GM10248 (cell line): ENCODE results near the gene EXOC8.

Experiments
- CTCF ChIA-PET: fragments of 300-600 bp; sonication (Branson Sonifier 250); formaldehyde crosslinking; extraction: SDS; loops from one replicate; lab custom pipeline; 2021; ENCODE audit warnings: antibody characterized with exemption; lab: Yijun Ruan, JAX
- POLR2A ChIA-PET: fragments of 350-650 bp; sonication (Branson Sonifier 250); formaldehyde crosslinking; extraction: SDS; loops from one replicate; lab custom pipeline; 2020; ENCODE audit warnings: antibody characterized with exemption; lab: Yijun Ruan, JAX
- DNase-seq: peaks from one replicate; pipeline ENCODE4 v3.0.0; 2012; ENCODE audit errors: extremely low spot score
- TF ChIP-seq, protein P1 (sequence below): IDR thresholded peaks from 2 replicates; pipeline ENCODE4 v1.5.1; 2012; ENCODE audit warnings: mild to moderate bottlenecking, low read depth; ENCODE audit errors: extremely low read depth, missing control alignments, control extremely low read depth

The EXOC8 gene

DNA sequence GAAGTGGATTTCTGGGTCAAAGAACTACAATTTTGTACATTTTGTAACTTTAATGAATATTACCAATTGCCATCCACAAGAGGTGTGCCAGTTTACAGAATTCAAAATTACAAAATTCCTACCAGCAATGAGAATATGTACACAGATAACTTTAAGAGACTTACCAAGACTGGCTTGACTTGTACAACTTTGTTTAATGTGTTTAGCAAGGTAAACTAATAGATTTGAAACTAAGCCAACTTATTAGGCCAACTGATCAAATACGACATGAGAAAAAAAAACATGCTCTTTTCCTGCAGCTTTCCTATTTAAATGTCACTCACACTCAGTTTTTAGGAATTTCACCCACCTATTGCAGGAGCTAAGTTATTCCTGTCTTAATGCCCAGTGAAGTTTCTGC, 11.4 kb downstream of the EXOC8 start:
- TF ChIP-seq, protein P1, sequence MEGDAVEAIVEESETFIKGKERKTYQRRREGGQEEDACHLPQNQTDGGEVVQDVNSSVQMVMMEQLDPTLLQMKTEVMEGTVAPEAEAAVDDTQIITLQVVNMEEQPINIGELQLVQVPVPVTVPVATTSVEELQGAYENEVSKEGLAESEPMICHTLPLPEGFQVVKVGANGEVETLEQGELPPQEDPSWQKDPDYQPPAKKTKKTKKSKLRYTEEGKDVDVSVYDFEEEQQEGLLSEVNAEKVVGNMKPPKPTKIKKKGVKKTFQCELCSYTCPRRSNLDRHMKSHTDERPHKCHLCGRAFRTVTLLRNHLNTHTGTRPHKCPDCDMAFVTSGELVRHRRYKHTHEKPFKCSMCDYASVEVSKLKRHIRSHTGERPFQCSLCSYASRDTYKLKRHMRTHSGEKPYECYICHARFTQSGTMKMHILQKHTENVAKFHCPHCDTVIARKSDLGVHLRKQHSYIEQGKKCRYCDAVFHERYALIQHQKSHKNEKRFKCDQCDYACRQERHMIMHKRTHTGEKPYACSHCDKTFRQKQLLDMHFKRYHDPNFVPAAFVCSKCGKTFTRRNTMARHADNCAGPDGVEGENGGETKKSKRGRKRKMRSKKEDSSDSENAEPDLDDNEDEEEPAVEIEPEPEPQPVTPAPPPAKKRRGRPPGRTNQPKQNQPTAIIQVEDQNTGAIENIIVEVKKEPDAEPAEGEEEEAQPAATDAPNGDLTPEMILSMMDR: no peak
- ChIA-PET POLR2A (no interaction called here), CTCF (no interaction called here)
- DNase-seq: no peak

DNA sequence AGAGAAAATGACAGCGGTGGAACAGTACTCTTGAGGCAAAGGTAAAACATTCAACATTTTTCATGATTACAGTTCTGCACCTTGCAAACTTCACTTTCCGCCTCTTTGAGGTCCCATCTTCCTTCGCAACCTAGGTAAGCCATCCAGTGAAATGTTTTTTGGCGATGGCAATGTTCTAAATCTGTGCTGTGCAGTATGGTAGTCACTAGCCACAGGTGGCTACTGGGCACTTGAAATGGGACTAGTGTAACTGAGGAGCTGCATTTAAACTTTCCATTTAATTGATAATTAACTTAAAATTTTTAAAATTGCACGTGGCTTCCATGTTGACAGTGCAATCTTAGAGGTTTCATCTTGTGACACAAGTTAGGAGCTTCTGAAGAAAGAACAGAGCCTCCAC, 13.0 kb downstream of the EXOC8 start:
- no peak for DNase-seq
- ChIA-PET POLR2A (interaction anchor here (1.5 kb wide), 1 partner anchor 13 kb away, joined by 5 read pairs; the partner anchor contains the start of genes EXOC8 and SPRTN), CTCF (interaction anchor here (1.3 kb wide), 1 partner anchor 13 kb away, joined by 3 read pairs; the partner anchor contains the start of genes EXOC8 and SPRTN)
- TF ChIP-seq, protein P1: no peak

DNA sequence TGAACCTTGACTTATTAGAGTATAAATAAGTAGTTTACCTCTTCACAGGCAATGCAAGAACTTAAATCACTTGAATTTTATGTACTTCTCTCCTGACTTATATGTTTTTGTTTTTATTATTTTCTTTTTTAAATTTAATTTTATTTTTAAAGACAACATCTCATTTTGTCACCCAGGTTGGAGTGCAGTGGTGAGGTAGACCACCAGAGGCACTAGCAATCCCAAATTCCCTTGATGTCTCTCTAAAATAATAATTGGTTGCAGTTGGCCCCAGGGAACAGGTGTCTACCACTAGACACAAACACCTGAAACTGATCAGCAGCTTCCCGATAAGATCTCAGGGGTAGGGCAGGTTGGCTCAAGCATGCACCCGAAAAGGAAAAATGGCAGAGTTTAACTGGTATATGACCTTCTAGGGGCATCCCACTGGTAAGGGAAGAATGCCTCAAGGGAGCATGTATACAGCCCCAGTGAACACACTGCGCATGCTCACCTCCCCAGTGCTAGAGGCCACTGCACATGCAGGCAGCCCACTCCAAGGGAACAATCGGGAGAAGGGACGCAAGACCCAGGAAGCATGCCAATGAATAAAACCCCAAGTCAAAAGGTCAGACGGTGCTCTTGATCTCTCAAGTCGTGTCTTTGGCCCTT, 14.6 kb downstream of the EXOC8 start:
- ChIA-PET CTCF (no interaction called here), POLR2A (no interaction called here)
- no peak for DNase-seq
- TF ChIP-seq, protein P1: no peak

DNA sequence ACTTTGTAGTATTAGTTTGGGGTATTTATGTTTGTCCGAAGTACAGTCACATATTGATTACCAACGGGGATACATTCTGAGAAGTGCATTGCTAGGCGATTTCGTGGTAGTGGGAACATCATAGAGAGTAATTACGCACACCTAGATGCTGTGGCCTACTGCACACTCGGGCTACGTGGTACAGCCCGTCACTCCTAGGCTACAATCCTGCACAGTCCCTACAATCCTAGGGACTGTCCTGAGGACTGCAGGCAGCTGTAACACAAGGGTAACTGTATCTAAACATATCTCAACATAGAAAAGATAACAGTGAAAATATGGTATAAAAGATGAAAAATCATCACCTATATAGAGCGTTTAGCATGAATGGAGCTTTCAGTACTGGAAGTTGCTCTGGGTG, 18.6 kb downstream of the EXOC8 start:
- ChIA-PET CTCF (interaction anchor here (1.0 to 10.6 kb wide), 4 partner anchors 16 to 271 kb away, joined by 3 to 87 read pairs (median 4); partner anchors contain the start of genes EXOC8 and SPRTN), POLR2A (no interaction called here)
- no peak for DNase-seq
- TF ChIP-seq, protein P1: no peak

GRCh38 chr1:231318568-231318967, 19.1 kb downstream of the EXOC8 start:
- CTCF ChIA-PET: interaction anchor here (1.6 to 10.6 kb wide), 3 partner anchors 16 to 272 kb away, joined by 4 to 87 read pairs (median 5); partner anchors contain the start of genes EXOC8 and SPRTN
- POLR2A ChIA-PET: interaction anchor here (1.0 kb wide), 1 partner anchor 19 kb away, joined by 3 read pairs; the partner anchor contains the start of genes EXOC8 and SPRTN
- TF ChIP-seq, protein P1: no peak
- DNase-seq: no peak

GRCh38 chr1:231318015-231318355, 19.7 kb downstream of the EXOC8 start:
- ChIA-PET CTCF (interaction anchor here (2.2 to 10.6 kb wide), 2 partner anchors 17 to 272 kb away, joined by 5 to 87 read pairs; partner anchors contain the start of genes EXOC8 and SPRTN), POLR2A (interaction anchor here (1.0 kb wide), 1 partner anchor 19 kb away, joined by 3 read pairs; the partner anchor contains the start of genes EXOC8 and SPRTN)
- TF ChIP-seq, protein P1: no peak
- DNase-seq: no peak
